Measurements from ENCODE around the gene FKBP9.
"Not testable (repeated sequence)": the region's sequence is repeated elsewhere in the genome, so short reads cannot be mapped to it uniquely, and the experiment has no call there.

The FKBP9 gene, protein sequence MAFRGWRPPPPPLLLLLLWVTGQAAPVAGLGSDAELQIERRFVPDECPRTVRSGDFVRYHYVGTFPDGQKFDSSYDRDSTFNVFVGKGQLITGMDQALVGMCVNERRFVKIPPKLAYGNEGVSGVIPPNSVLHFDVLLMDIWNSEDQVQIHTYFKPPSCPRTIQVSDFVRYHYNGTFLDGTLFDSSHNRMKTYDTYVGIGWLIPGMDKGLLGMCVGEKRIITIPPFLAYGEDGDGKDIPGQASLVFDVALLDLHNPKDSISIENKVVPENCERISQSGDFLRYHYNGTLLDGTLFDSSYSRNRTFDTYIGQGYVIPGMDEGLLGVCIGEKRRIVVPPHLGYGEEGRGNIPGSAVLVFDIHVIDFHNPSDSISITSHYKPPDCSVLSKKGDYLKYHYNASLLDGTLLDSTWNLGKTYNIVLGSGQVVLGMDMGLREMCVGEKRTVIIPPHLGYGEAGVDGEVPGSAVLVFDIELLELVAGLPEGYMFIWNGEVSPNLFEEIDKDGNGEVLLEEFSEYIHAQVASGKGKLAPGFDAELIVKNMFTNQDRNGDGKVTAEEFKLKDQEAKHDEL

DNA sequence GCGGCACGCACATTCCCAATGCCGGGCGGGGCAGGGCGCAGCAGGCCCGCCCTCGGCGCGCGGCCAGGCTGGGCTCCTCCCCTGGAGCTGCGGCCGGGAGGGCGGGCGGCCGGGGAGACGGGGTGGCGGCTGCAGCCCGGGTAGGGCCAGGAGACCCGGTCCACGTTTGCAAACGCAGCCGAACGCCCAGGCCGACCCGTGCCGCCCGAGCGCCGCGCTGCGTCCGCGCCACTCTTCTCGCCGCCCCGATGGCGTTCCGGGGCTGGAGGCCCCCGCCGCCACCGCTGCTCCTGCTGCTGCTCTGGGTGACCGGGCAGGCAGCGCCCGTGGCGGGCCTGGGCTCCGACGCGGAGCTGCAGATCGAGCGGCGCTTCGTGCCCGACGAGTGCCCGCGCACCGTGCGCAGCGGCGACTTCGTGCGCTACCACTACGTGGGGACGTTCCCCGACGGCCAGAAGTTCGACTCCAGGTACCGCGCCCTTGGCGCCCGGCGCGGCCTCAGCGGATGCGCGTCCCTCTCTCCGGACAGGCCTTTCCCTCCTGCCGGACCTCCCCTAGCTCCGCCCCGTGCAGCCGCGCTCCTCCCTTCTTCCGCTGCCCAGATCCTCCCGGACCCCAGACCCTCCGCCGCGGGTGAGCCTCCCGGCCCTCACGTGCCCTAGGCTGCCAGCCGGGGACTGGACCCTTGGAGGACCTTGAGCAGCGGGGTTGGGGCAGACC is at the start of gene FKBP9:
FKBP9 (plus strand) TSS at position 115 of the 720 bp plus-strand sequence; CDS start at position 249, 134 bp downstream.
- peak; percentile 95 for DNase-seq (ENCODE audit: low read depth)
- H3K4me3 ChIP-seq (ENCODE audit: low read length) = peak within 1 kb of the TSS; percentile 87
- no peaks in the 10 kb centered on the region for H3K9me3 ChIP-seq (ENCODE audit: control insufficient read depth, low read length)
- H3K9ac ChIP-seq (ENCODE audit: low read length) = peak within 1 kb of the TSS; percentile 98
- H3K36me3 ChIP-seq (ENCODE audit: control insufficient read depth, insufficient read depth, low read length, severe bottlenecking) = no peaks in the 10 kb centered on the region
- H3K27me3 ChIP-seq (replicated peaks; ENCODE audit: control insufficient read depth, insufficient read depth, low read length) = no peaks in the 10 kb centered on the region
- H3K4me1 ChIP-seq (ENCODE audit: control insufficient read depth, insufficient read depth, low read length) = peaks cover 18% of the 10 kb centered on the region

DNA sequence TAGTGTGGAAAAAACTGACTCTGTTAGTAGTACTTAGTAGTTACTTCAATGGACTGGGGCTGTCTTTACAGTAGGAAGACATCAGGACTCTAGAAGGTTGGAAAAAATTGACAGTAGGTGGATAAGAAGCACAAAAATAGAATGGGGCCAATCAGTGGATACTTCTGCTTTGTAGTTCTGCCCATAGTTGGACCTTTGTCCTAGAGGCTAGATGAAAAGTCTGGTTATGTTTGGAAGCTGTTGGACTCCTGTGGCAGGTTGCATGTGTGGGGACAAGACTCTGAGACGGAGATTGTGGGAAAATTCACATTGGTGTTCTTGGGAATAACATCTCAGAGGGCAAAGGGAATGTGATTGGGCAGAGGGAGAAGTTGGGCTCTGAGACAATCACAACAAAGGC is 47.0 kb upstream of the FKBP9 start:
- no peak for DNase-seq (ENCODE audit: low read depth)
- peaks cover 3% of the 10 kb centered on the region for H3K36me3 ChIP-seq (ENCODE audit: control insufficient read depth, insufficient read depth, low read length, severe bottlenecking)

DNA sequence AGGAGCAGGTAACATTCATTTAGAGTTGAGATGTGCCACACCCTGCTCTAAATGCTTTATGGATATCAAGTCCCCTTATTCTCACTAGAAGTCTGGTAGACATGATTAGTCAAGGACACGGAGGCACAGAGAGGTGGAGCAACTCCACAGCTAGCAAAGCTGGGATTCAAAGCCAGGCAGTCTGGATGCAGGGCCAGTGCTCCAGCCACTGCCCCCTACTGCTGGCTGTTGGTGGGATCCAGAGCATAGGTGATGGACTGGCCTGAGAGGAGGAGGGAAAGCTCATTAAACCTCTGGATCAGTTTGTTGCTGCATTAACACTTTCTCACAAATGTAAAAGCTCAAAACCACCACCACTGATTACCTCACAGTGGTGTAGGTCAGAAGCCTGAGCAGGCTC is 43.1 kb upstream of the FKBP9 start:
- H3K27me3 ChIP-seq (replicated peaks; ENCODE audit: control insufficient read depth, insufficient read depth, low read length) = no peaks in the 10 kb centered on the region
- no peaks in the 10 kb centered on the region for H3K9me3 ChIP-seq (ENCODE audit: control insufficient read depth, low read length)
- H3K4me3 ChIP-seq (ENCODE audit: low read length) = no peak overlapping the region
- H3K4me1 ChIP-seq (ENCODE audit: control insufficient read depth, insufficient read depth, low read length) = peaks cover 5% of the 10 kb centered on the region
- no peak overlapping the region for H3K9ac ChIP-seq (ENCODE audit: low read length)
- peaks cover 37% of the 10 kb centered on the region for H3K36me3 ChIP-seq (ENCODE audit: control insufficient read depth, insufficient read depth, low read length, severe bottlenecking)
- no peak for DNase-seq (ENCODE audit: low read depth)

More for the DNA sequence above, 47.0 kb upstream of the FKBP9 start:
- H3K9ac ChIP-seq (ENCODE audit: low read length) = no peak overlapping the region
- peaks cover 9% of the 10 kb centered on the region for H3K4me1 ChIP-seq (ENCODE audit: control insufficient read depth, insufficient read depth, low read length)
- no peak overlapping the region for H3K4me3 ChIP-seq (ENCODE audit: low read length)
- no peaks in the 10 kb centered on the region for H3K9me3 ChIP-seq (ENCODE audit: control insufficient read depth, low read length)
- no peaks in the 10 kb centered on the region for H3K27me3 ChIP-seq (replicated peaks; ENCODE audit: control insufficient read depth, insufficient read depth, low read length)

DNA sequence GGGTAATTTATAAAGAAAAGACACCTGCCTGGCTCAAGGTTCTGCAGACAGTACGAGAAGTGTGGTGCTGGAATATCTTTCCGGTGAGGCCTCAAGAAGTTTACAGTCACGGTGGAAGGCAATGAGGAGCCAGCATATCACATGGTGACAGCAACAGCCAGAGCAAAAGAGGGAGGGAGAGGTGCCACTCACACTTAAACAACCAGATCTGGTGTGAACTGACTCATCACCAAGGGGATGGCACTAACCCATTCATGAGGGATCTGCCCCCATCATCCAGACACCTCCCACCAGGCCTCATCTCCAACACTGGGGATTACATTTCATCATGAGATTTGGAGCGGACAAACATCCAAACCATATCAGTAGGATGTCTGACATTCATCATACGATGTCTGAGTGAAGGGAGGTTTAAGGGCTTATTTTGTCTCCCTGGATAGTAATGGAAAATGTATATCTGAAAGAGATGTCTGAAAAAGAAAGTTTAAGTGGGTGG is 42.2 kb upstream of the FKBP9 start:
- H3K4me3 ChIP-seq (ENCODE audit: low read length) = no peak overlapping the region
- H3K27me3 ChIP-seq (replicated peaks; ENCODE audit: control insufficient read depth, insufficient read depth, low read length) = no peaks in the 10 kb centered on the region
- no peak for DNase-seq (ENCODE audit: low read depth)
- no peak overlapping the region for H3K9ac ChIP-seq (ENCODE audit: low read length)
- H3K9me3 ChIP-seq (ENCODE audit: control insufficient read depth, low read length) = no peaks in the 10 kb centered on the region
- peaks cover 5% of the 10 kb centered on the region for H3K4me1 ChIP-seq (ENCODE audit: control insufficient read depth, insufficient read depth, low read length)
- H3K36me3 ChIP-seq (ENCODE audit: control insufficient read depth, insufficient read depth, low read length, severe bottlenecking) = peaks cover 37% of the 10 kb centered on the region

DNA sequence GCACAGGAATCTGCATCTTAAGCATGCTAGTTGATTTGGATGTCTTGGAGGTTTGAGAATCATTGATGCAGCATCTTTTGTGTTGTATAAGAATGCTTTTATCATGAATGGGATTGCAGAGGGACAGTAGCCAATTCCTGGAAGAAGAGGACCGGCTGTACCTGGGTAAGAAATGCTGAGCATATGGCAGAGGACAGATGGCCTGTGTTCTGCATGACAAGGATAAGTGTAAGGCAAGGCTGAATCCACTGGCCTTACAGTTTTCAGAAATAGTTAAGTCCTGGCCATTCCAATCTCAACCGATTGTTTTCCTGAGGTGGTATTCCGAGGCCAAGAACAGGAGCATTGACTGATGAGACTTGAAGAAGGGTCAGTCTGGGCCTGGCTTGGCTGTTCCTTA is 41.2 kb upstream of the FKBP9 start:
- Histone ChIP-seq H3K9ac (ENCODE audit: low read length) (no peak overlapping the region), H3K4me1 (ENCODE audit: control insufficient read depth, insufficient read depth, low read length) (peaks cover 5% of the 10 kb centered on the region), H3K27me3 (replicated peaks; ENCODE audit: control insufficient read depth, insufficient read depth, low read length) (no peaks in the 10 kb centered on the region), H3K4me3 (ENCODE audit: low read length) (no peak overlapping the region), H3K36me3 (ENCODE audit: control insufficient read depth, insufficient read depth, low read length, severe bottlenecking) (peaks cover 44% of the 10 kb centered on the region), H3K9me3 (ENCODE audit: control insufficient read depth, low read length) (no peaks in the 10 kb centered on the region)
- no peak for DNase-seq (ENCODE audit: low read depth)

DNA sequence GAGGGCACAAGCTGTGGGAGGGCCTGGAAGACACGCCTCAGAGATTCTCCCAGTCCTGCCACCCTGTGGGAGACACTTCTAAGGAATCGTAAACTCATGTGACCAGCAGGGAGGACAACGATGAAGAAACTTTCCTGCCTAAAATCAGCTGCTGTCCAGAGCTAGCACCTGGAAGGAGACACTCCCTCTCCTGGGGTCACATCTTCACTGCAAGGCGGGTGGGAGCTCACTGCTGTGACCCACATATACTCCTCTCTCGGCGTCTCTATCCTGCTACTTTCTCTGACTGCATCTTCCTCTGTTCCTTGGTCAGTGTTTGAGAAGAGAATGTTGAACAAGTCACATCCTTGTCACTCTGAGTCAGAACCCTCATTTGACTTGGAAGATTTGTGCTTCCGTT is 40.2 kb upstream of the FKBP9 start:
- not testable (repeated sequence) for H3K9ac ChIP-seq (ENCODE audit: low read length); H3K27me3 ChIP-seq (replicated peaks; ENCODE audit: control insufficient read depth, insufficient read depth, low read length); DNase-seq (ENCODE audit: low read depth); H3K4me1 ChIP-seq (ENCODE audit: control insufficient read depth, insufficient read depth, low read length); H3K9me3 ChIP-seq (ENCODE audit: control insufficient read depth, low read length); H3K4me3 ChIP-seq (ENCODE audit: low read length)
- peaks cover 53% of the 10 kb centered on the region for H3K36me3 ChIP-seq (ENCODE audit: control insufficient read depth, insufficient read depth, low read length, severe bottlenecking)

DNA sequence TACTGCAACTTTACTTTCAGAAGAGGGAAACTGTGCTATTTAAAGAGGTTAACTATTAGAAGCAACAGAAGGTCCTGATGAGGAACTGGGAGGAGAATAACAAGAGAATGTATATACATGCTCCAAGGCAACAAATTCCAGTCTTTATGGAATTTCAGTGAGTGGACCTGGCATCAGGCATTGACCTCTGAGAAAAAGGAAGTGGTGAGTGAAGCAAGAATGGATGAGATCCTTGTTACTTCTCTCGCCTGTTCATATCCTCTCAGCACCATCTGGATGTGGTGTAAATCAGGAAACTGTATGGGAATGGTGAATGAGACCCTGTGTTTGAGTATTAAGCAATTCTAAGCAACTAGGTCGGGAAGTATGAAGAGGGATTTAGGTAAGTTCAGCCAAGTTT is 35.3 kb upstream of the FKBP9 start:
- peaks cover 49% of the 10 kb centered on the region for H3K36me3 ChIP-seq (ENCODE audit: control insufficient read depth, insufficient read depth, low read length, severe bottlenecking)
- no peak overlapping the region for H3K9ac ChIP-seq (ENCODE audit: low read length)
- DNase-seq (ENCODE audit: low read depth) = no peak
- H3K9me3 ChIP-seq (ENCODE audit: control insufficient read depth, low read length) = no peaks in the 10 kb centered on the region
- peaks cover 4% of the 10 kb centered on the region for H3K4me1 ChIP-seq (ENCODE audit: control insufficient read depth, insufficient read depth, low read length)
- H3K27me3 ChIP-seq (replicated peaks; ENCODE audit: control insufficient read depth, insufficient read depth, low read length) = no peaks in the 10 kb centered on the region
- no peak overlapping the region for H3K4me3 ChIP-seq (ENCODE audit: low read length)

DNA sequence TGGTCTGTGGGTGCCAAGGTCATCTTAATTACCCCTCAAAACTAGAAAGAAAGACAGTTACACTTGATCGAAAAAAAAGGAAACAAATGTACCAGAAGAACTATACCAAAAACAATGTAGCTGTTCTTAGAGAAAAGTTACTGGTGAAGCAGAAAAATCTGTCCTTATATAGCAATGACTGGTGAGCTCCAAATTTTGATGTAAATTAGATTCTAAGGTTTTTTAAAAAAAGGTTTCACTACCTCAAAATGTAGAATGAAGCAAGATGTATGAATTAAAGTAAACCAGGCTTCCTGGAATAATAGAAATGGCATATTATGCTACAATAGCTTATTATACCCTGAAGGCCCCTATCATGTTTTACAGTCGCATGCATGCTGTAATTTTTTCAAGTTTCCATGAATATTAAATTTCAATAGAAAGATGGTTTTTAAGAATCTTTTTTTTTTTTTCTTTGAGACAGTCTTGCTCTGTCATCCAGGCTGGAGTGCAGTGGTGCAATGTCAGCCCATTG is 28.4 kb upstream of the FKBP9 start:
- Histone ChIP-seq H3K4me1 (ENCODE audit: control insufficient read depth, insufficient read depth, low read length) (no peaks in the 10 kb centered on the region), H3K4me3 (ENCODE audit: low read length) (no peak overlapping the region), H3K9ac (ENCODE audit: low read length) (no peak overlapping the region), H3K27me3 (replicated peaks; ENCODE audit: control insufficient read depth, insufficient read depth, low read length) (no peaks in the 10 kb centered on the region), H3K9me3 (ENCODE audit: control insufficient read depth, low read length) (no peaks in the 10 kb centered on the region), H3K36me3 (ENCODE audit: control insufficient read depth, insufficient read depth, low read length, severe bottlenecking) (peaks cover 21% of the 10 kb centered on the region)
- no peak for DNase-seq (ENCODE audit: low read depth)

DNA sequence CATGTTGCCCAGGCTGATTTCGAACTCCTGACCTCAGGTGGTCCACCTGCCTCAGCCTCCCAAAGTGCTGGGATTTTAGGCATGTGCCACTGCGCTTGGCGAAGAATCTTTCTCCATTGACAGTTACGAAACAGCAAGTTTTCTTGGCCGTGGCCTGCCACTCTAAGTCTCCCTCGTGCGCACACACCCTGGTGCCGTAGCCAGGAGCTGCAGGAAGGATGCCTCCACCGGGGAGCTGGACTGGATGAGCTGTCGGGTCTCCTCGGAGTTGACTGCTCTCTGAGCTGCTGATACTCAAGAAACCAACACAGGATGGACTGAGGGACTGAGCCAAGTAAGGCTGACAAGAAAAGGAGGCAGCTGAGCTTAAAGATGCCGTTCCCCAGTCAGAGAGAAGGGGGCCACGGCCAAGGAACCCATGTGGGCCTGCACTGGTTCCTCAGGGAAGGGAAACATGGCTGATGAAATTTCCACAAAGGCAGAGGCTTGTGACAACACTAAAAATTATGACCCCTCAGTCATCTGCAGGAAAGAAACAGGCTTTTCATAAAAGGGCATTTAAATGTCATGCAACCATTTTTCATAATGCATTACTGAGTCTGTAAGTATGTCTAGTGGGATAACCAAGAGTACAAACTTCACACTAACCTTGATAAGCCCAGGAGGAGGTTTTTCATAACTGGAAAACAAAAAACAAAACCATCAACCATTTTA is 27.7 kb upstream of the FKBP9 start:
- no peak for DNase-seq (ENCODE audit: low read depth)
- H3K36me3 ChIP-seq (ENCODE audit: control insufficient read depth, insufficient read depth, low read length, severe bottlenecking) = peaks cover 18% of the 10 kb centered on the region
- H3K4me1 ChIP-seq (ENCODE audit: control insufficient read depth, insufficient read depth, low read length) = no peaks in the 10 kb centered on the region
- no peaks in the 10 kb centered on the region for H3K9me3 ChIP-seq (ENCODE audit: control insufficient read depth, low read length)
- H3K9ac ChIP-seq (ENCODE audit: low read length) = no peak overlapping the region
- no peak overlapping the region for H3K4me3 ChIP-seq (ENCODE audit: low read length)
- no peaks in the 10 kb centered on the region for H3K27me3 ChIP-seq (replicated peaks; ENCODE audit: control insufficient read depth, insufficient read depth, low read length)

DNA sequence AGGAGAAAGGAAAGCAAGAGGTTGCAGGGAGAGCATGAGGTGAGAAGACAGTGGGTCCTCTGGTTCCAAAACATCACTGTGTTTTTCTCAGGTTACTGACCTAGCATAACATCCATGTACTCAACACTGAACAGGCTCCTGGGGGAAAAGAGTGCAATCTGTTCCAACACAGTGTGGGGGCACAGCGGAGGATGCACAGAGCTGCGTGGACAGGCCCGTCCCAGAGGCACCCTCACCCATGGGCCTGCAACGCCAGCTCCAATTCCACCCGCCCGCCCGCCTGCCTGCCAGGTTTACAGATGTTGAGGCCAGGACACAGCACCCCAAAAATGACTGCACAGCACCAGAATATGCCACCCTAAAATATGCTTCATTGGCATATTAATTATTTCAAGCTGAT is 26.9 kb upstream of the FKBP9 start:
- Histone ChIP-seq H3K4me1 (ENCODE audit: control insufficient read depth, insufficient read depth, low read length) (peaks cover 1% of the 10 kb centered on the region), H3K27me3 (replicated peaks; ENCODE audit: control insufficient read depth, insufficient read depth, low read length) (no peaks in the 10 kb centered on the region), H3K9me3 (ENCODE audit: control insufficient read depth, low read length) (no peaks in the 10 kb centered on the region), H3K36me3 (ENCODE audit: control insufficient read depth, insufficient read depth, low read length, severe bottlenecking) (peaks cover 18% of the 10 kb centered on the region), H3K9ac (ENCODE audit: low read length) (no peak overlapping the region), H3K4me3 (ENCODE audit: low read length) (no peak overlapping the region)
- DNase-seq (ENCODE audit: low read depth) = no peak

Measured in adipocyte (in vitro differentiated cells).